GM04503 (cell line): ENCODE data around the gene MEP1A.
"Not testable (repeated sequence)": the region's sequence is repeated elsewhere in the genome, so short reads cannot be mapped to it uniquely, and the experiment has no call there.

ENCODE experiments used
- DNase-seq: peaks from one replicate; pipeline ENCODE4 v3.0.0-alpha.2; 2012; ENCODE audit warnings: low read depth

The MEP1A gene

GRCh38 chr6:46834257-46834916 is 41.2 kb downstream of the MEP1A start:
- not testable (repeated sequence) for DNase-seq

DNA sequence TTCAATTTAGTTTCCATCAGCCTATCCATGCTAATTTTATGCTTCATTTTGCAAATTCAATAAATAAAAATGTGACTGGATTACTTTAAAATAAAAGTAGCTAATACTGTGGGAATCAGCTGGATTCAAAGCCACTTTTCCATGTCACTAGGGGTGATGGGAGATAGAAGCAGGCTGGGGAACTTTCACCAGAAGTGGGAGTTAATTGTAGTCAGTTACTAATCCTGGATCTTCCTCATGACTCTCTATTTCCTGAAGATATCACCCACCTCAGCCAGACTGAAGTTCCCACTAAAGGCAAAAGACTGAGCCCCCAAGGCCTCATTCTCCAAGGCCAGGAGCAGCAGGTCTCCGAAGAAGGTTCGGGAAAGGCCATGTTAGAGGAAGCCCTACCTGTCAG is 41.8 kb downstream of the MEP1A start:
- not testable (repeated sequence) for DNase-seq

GRCh38 chr6:46838033-46838432 is 44.8 kb downstream of the MEP1A start:
- DNase-seq = no peak

DNA sequence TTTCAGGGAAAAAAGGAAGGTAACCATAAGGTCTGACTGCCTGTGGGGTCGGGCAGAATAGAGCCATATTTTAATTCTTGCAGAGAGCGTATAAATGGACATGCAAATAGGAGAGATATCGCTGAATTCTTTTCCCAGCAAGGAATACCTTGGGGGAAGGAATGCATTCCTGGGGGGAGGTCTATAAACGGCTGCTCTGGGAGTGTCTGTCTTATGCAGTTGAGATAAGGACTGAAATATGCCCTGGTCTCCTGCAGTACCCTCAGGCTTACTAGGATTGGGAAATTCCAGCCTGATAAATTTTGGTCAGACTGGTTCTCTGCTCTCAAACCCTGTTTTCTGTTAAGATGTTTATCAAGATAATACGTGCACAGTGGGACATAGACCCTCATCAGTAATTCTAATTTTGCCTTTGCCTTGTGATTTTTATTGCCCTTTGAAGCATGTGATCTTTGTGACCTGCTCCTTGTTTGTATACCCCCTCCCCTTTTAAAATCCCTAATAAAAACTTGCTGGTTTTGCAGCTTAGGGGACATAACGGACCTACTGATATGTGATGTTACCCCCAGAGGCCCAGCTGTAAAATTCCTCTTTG is 49.2 kb downstream of the MEP1A start:
- not testable (repeated sequence) for DNase-seq

- DNase-seq = no peak
These were observed 51.9 kb downstream of the MEP1A start for GRCh38 chr6:46845126-46845525.

DNA sequence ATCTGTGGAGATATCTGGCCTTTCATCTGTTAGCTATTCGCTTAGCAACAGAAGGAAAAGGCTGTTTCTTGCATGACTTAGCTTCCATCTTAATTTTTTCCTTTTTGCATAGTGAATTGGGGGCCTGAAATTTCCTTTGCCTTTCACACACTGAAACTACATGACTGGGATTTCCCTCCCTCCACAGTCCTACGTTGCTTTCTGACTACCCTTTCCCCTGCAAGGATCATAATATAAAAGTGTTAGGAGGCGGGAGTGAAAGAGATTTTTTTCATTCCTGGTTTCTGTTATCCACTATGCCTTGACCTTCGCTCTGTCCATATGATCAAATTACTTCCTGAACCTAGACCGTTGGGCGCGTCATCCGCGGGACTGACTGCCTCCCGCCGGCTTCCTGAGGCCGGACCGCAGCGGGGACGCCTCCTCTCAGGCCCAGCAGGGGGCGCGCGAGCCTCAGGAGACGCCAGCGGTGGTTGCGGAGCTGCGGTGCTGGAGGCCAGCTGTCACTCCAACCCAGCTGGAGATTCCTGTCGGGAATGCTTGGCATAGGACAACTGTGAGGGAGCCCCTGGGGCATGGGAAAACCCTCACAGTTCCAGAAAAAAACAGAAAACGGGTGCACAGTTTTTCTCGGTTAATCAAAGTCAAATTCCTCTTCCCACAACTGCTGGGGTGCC is 55.6 kb downstream of the MEP1A start:
- DNase-seq = peak; percentile 7

DNA sequence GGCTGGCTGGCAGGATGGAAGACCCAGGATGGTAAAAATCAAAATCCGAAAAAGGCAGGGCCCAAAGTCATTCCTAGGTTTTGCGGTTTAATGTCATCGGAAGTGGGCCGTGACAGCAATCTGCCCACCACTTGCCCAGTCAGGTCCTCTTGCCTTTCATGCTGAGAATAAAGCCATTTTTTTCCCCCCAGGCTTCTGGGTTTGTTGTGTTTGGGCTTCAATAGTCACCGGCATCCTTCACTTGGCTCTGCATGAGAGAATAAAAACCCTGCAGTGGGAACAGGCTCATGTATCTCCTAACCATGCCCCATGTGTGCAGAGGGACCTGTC is 56.1 kb downstream of the MEP1A start:
- no peak for DNase-seq

DNA sequence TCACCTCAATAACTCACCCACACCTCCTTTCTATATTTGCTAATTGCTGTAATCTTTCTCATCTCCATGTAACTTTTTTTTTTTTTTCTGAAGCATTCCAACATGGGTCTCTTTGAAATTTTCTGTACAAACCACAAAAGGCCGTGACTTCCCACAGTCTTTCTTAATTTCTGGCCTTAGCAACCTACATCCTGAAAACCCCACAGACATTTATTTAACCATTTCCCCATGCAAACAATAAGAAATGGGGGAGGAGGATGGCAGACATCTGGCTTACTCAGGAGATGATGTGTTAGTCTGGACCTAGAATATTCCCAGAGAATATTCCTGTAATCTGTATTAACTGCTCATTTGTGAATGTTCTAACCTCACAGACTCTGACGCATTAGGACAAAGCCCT is 57.6 kb downstream of the MEP1A start:
- DNase-seq = peak; percentile 13

DNA sequence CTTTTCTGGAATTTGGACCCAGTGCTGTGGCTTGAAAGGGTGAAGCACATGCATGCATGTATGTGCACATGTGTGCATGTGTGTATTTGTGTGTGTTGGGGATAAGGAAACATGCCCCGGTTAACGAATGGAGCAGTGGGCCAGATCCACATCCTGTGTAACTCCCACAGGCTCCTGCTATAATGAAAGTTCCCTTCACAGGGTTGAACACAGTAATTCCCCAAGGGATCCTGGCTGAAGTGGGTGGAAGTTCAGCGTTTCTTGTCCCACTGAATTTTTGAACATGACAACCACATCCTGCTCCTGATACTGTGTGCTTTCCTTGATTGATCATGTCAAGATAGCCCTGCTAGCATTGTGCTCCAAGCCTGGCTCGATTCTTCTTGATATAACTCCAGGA is 58.4 kb downstream of the MEP1A start:
- not testable (repeated sequence) for DNase-seq

- not testable (repeated sequence) for DNase-seq
These were observed 62.8 kb downstream of the MEP1A start for GRCh38 chr6:46855966-46856365.

- no peak for DNase-seq
These were observed 69.2 kb downstream of the MEP1A start for GRCh38 chr6:46862381-46862780.

DNA sequence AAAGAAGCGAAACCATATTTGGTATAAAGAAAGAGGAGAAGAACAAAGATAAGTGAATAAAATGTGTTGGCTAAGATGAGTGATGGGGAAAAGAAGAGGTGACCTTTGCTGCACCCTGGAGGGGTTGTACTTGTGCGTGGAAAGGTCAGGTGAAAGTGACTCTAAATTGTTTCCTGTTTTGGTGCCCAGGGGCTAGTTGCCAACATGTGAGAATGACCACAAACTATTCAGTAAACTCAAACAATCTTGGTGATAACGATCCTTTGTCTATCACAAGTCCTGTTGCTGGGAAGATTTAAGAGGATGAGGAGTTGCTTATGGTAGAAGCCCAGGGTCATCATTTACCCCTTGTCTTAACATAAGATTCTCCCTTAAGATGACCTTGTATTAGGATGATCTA is 70.6 kb downstream of the MEP1A start:
- no peak for DNase-seq

DNA sequence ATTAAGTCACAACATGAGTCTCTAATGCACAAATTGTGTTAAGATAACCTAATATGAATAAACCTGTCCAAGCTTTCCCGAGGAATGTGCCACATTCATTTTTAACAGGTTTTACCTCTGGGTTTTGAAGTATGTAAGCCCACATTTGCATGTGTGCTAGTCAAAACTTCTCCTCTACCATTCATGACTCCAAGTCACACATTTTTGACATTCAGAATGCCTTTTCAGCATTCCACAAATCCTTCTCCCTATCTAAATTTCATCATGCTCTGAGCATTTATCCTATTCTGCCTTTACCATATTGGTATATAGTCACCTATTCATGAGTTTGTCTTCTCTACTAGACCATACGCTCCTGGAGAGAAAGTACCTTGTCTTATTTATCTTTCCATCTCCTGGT is 72.0 kb downstream of the MEP1A start:
- DNase-seq = no peak

GRCh38 chr6:46867411-46867810 is 74.2 kb downstream of the MEP1A start:
- no peak for DNase-seq

- no peak for DNase-seq
These were observed 82.9 kb downstream of the MEP1A start for GRCh38 chr6:46876126-46876525.

GRCh38 chr6:46879003-46879402 is 85.8 kb downstream of the MEP1A start:
- no peak for DNase-seq

DNA sequence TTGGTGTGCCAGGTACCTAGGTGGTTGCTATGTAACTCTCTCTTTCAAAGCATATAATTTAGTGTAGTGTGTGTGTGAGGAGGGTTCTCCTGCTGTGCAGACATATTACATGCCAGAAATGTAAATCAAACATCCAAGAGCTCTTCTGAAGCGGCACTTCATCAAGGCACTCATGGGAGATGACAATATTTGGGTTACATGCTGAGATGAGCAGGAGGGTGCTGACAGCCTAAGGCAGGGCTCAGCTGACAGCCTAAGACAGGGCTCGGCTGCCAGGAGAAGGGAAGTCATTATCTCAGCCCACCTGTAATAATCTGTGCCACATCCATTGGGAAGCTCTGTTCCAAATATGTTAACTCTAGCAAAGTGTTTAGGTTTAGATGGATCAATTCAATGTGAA is 89.5 kb downstream of the MEP1A start:
- no peak for DNase-seq

GRCh38 chr6:46888031-46888430 is 94.8 kb downstream of the MEP1A start:
- no peak for DNase-seq

DNA sequence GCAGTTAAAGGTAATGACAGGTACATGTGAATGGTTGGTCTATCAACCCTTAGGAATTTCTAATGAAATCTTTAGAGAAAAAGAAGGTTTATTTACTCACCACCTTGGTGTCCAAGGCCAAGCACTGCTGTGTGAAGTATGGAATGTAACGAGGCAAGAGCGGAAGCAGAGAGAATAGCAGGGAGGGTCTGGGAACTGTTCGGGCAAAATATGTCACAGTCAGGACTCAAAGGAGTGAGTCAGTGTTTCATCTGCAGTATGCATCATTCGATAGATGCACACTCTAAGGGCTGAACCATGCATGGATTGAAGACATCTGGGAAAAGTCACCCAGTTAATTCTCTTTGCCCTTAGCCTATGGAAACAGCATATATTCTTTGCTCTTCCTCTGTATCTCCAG is 95.4 kb downstream of the MEP1A start:
- DNase-seq = no peak
